A673 (cell line): ENCODE measurements around the gene SIGLEC10. TPM values are rescaled to one million over a fixed set of nuclear protein-coding genes. Genes with fewer than 3 reads are reported as not detected.

ENCODE experiments used
- BruUV-seq: library from RNA; stranded (reverse); fragments of 400-500 nt; replicated peaks from 2 replicates; lab custom pipeline; 2021; lab: Mats Ljungman, UMichigan
- CTCF ChIA-PET: fragments of 300-600 bp; sonication (Branson Sonifier 250); formaldehyde crosslinking; loops from one replicate; lab custom pipeline; 2022; ENCODE audit warnings: antibody characterized with exemption; lab: Charles Lee
- POLR2A ChIA-PET: fragments of 300-600 bp; sonication (Branson Sonifier 250); formaldehyde crosslinking; loops from one replicate; lab custom pipeline; 2022; ENCODE audit warnings: antibody characterized with exemption; ENCODE audit not compliant: low non-redundant PET; lab: Charles Lee
- DNase-seq: peaks from one replicate; pipeline ENCODE4 v3.0.0-alpha.2; 2015; ENCODE audit warnings: low spot score
- H3K27ac ChIP-seq: fragments of 200-600 bp; sonication (generic); 2 replicates; pipeline ENCODE4 v1.5.1; 2016; ENCODE audit warnings: mixed run types, low read depth, mild to moderate bottlenecking, mixed read lengths, antibody characterized with exemption, low read length; ENCODE audit not compliant: poor library complexity, severe bottlenecking
- H3K27me3 ChIP-seq: fragments of 200-600 bp; sonication (generic); replicated peaks from 2 replicates; pipeline ENCODE4 v1.6.1; 2017; ENCODE audit warnings: mixed run types, low read depth, mild to moderate bottlenecking, mixed read lengths, antibody characterized with exemption, low read length; ENCODE audit not compliant: insufficient read depth, poor library complexity
- H3K36me3 ChIP-seq: fragments of 200-600 bp; sonication (generic); 2 replicates; pipeline ENCODE4 v1.6.1; 2016; ENCODE audit warnings: mixed run types, mild to moderate bottlenecking, mixed read lengths, antibody characterized with exemption, low read length; ENCODE audit not compliant: insufficient read depth, poor library complexity, severe bottlenecking
- H3K4me1 ChIP-seq: fragments of 200-600 bp; sonication (generic); 2 replicates; pipeline ENCODE4 v1.6.1; 2017; ENCODE audit warnings: mixed run types, mild to moderate bottlenecking, mixed read lengths, antibody characterized with exemption, low read length; ENCODE audit not compliant: insufficient read depth, poor library complexity, severe bottlenecking
- H3K4me3 ChIP-seq: fragments of 200-600 bp; sonication (generic); 2 replicates; pipeline ENCODE4 v1.5.1; 2016; ENCODE audit warnings: low read depth, mixed run types, mild to moderate bottlenecking, mixed read lengths, low read length; ENCODE audit not compliant: poor library complexity, severe bottlenecking
- H3K9me3 ChIP-seq: fragments of 200-600 bp; sonication (generic); 2 replicates; pipeline ENCODE4 v1.6.1; 2016; ENCODE audit warnings: mixed run types, low read depth, mild to moderate bottlenecking, mixed read lengths, antibody characterized with exemption, low read length; ENCODE audit not compliant: poor library complexity, severe bottlenecking
- CTCF ChIP-seq: fragments of 300-800, 200-600 bp; sonication (generic); conservative IDR thresholded peaks from 2 replicates; pipeline ENCODE4 v1.5.1; 2017; ENCODE audit warnings: low read depth, mild to moderate bottlenecking, antibody characterized with exemption, low read length, moderate library complexity, mixed read lengths
- EZH2 ChIP-seq: fragments of 200-600 bp; sonication (generic); IDR thresholded peaks from 2 replicates; pipeline ENCODE4 v1.6.1; 2017; ENCODE audit warnings: borderline replicate concordance, low read depth, mild to moderate bottlenecking, mixed read lengths, antibody characterized with exemption, low read length; ENCODE audit not compliant: poor library complexity, severe bottlenecking
- intact Hi-C: fragments of 100-400 bp; cut with micrococcal nuclease; formaldehyde crosslinking; loops from one replicate; pipeline ENCODE4 v1.10.0; 2022; ENCODE audit not compliant: unreplicated experiment
- total RNA-seq: library from RNA; stranded (reverse); gene quantifications from 2 replicates; pipeline ENCODE4 v1.2.3, GENCODE V29; 2021

Gene SIGLEC10
- total RNA-seq, 1 experiment from 2014 or later, result not detected

- peaks cover 28% of the 10 kb centered on the region for H3K27me3 ChIP-seq
- no peak overlapping the region for H3K27ac ChIP-seq
These were observed 40.0 kb upstream of the SIGLEC10 start for GRCh38 chr19:51457351-51458013.

GRCh38 chr19:51456541-51457290 lies 39.3 kb upstream of the SIGLEC10 start:
- no TSS peak for BruUV-seq
- POLR2A ChIA-PET, result no interaction called here

More at GRCh38 chr19:51457351-51458013, 40.0 kb upstream of the SIGLEC10 start:
- POLR2A ChIA-PET, result no interaction called here
- no peaks in the 10 kb centered on the region for H3K36me3 ChIP-seq
- no peak for DNase-seq
- intact Hi-C loops, result no loop called here
- no peak overlapping the region for H3K4me3 ChIP-seq
- H3K9me3 ChIP-seq, result no peaks in the 10 kb centered on the region
- no peak for TF ChIP-seq EZH2
- no peak for TF ChIP-seq CTCF
- H3K4me1 ChIP-seq, result no peaks in the 10 kb centered on the region
- CTCF ChIA-PET, result no interaction called here
- BruUV-seq, result no TSS peak

GRCh38 chr19:51450730-51451307 lies 33.4 kb upstream of the SIGLEC10 start:
- Histone ChIP-seq H3K9me3 (no peaks in the 10 kb centered on the region), H3K4me1 (no peaks in the 10 kb centered on the region), H3K27me3 (peaks cover 32% of the 10 kb centered on the region), H3K36me3 (no peaks in the 10 kb centered on the region), H3K4me3 (no peak overlapping the region), H3K27ac (no peak overlapping the region)
- no peak for TF ChIP-seq CTCF
- no peak for TF ChIP-seq EZH2
- DNase-seq, result no peak
- intact Hi-C loops, result no loop called here
- ChIA-PET POLR2A (no interaction called here), CTCF (no interaction called here)
- no TSS peak for BruUV-seq

More at GRCh38 chr19:51456541-51457290, 39.3 kb upstream of the SIGLEC10 start:
- CTCF ChIA-PET, result no interaction called here
- Histone ChIP-seq H3K4me1 (no peaks in the 10 kb centered on the region), H3K27ac (no peak overlapping the region), H3K4me3 (no peak overlapping the region), H3K36me3 (no peaks in the 10 kb centered on the region), H3K9me3 (no peaks in the 10 kb centered on the region), H3K27me3 (peaks cover 22% of the 10 kb centered on the region)
- intact Hi-C loops, result no loop called here
- DNase-seq, result no peak
- TF ChIP-seq CTCF, result no peak
- no peak for TF ChIP-seq EZH2
